Smooth muscle cell (in vitro differentiated cells): ENCODE data around the gene BST2. TPM values are rescaled to one million over a fixed set of nuclear protein-coding genes. Genes with fewer than 3 reads are reported as not detected.

Source experiments
- DNase-seq: peaks from one replicate; lab custom pipeline; 2025; ENCODE audit not compliant: unreplicated experiment; lab: John Stamatoyannopoulos, UW
- H2AFZ ChIP-seq: fragments of 200-600 bp; sonication (generic); 2 replicates; pipeline ENCODE4 v1.6.0; 2016; ENCODE audit warnings: antibody characterized with exemption, low read depth, mild to moderate bottlenecking
- H3F3A ChIP-seq: fragments of 200-600 bp; sonication (generic); 2 replicates; pipeline ENCODE4 v1.6.0; 2017; ENCODE audit warnings: antibody characterized with exemption, low read depth
- H3K27ac ChIP-seq: fragments of 200-600 bp; sonication (generic); 2 replicates; pipeline ENCODE4 v1.5.1; 2016; ENCODE audit warnings: low read depth, mild to moderate bottlenecking
- H3K27me3 ChIP-seq: fragments of 200-600 bp; sonication (generic); 2 replicates; pipeline ENCODE4 v1.6.1; 2016; ENCODE audit warnings: low read depth, mild to moderate bottlenecking
- H3K36me3 ChIP-seq: fragments of 200-600 bp; sonication (generic); 2 replicates; pipeline ENCODE4 v1.5.1; 2016; ENCODE audit warnings: low read depth
- H3K4me1 ChIP-seq: fragments of 200-600 bp; sonication (generic); 2 replicates; pipeline ENCODE4 v1.5.1; 2016; ENCODE audit warnings: low read depth
- H3K4me2 ChIP-seq: fragments of 200-600 bp; sonication (generic); 2 replicates; pipeline ENCODE4 v1.6.0; 2016; ENCODE audit warnings: mild to moderate bottlenecking
- H3K4me3 ChIP-seq: fragments of 200-600 bp; sonication (generic); 2 replicates; pipeline ENCODE4 v1.5.1; 2016; ENCODE audit warnings: mild to moderate bottlenecking
- H3K79me2 ChIP-seq: fragments of 200-600 bp; sonication (generic); 2 replicates; pipeline ENCODE4 v1.6.0; 2016; ENCODE audit warnings: low read depth, mild to moderate bottlenecking
- H3K9ac ChIP-seq: fragments of 200-600 bp; sonication (generic); 2 replicates; pipeline ENCODE4 v1.6.0; 2016; ENCODE audit warnings: low read depth
- H3K9me3 ChIP-seq: fragments of 200-600 bp; sonication (generic); replicated peaks from 2 replicates; pipeline ENCODE4 v1.5.1; 2016; ENCODE audit warnings: low read depth
- H4K20me1 ChIP-seq: fragments of 200-600 bp; sonication (generic); 2 replicates; pipeline ENCODE4 v1.6.0; 2016; ENCODE audit warnings: low read depth
- CTCF ChIP-seq: fragments of 200-600 bp; sonication (generic); IDR thresholded peaks from 2 replicates; pipeline ENCODE4 v1.5.1; 2017; ENCODE audit warnings: borderline replicate concordance, mild to moderate bottlenecking, antibody characterized with exemption; ENCODE audit not compliant: insufficient read depth, poor library complexity, severe bottlenecking
- WGBS: methylation state at CpG from one replicate; pipeline ENCODE4 v1.1.7; 2016; ENCODE audit warnings: low lambda C conversion rate; 5-methylcytosine and 5-hydroxymethylcytosine counted together
- polyA plus RNA-seq: library from polyadenylated mRNA; unstranded; fragments of >200 nt; fragmentation: Nextera tagmentation; extraction: Ambion mirVana; gene quantifications from 2 replicates; pipeline ENCODE4 v1.2.1, GENCODE V29; 2016
- total RNA-seq: library from RNA; depleted of rRNA; stranded (reverse); fragments of >200 nt; gene quantifications from 2 replicates; pipeline ENCODE4 v1.2.3, GENCODE V29; 2014

The BST2 gene
- total and polyA plus RNA-seq, 2 experiments from 2014 or later = 3.7 to 14.4 TPM

GRCh38 chr19:17450264-17451075 lies 45.0 kb upstream of the BST2 start:
- Histone ChIP-seq H3K27ac (peak overlapping the region; percentile 53), H2AFZ (no peak overlapping the region)

GRCh38 chr19:17448131-17448967 lies 42.9 kb upstream of the BST2 start, which contains the start of gene TMEM221:
Gene TMEM221 (minus strand): TSS chr19:17448668. CDS start chr19:17448462, 206 bp downstream.
- DNase-seq = peak; percentile 7
- Histone ChIP-seq H3K4me2 (peak within 1 kb of the TSS; percentile 95), H3K27ac (no peak within 1 kb of the TSS), H3K9ac (no peak within 1 kb of the TSS), H3K4me1 (no peaks in the 10 kb centered on the region), H3K27me3 (peaks cover 11% of the 10 kb centered on the region), H4K20me1 (no peaks in the 10 kb centered on the region), H3K4me3 (peak within 1 kb of the TSS; percentile 64), H3K9me3 (no peaks in the 10 kb centered on the region), H3K36me3 (no peaks in the 10 kb centered on the region), H2AFZ (no peak within 1 kb of the TSS), H3F3A (no peaks in the 10 kb centered on the region), H3K79me2 (no peaks in the 10 kb centered on the region)
- WGBS = 5% methylated on average over 61 of the region's 81 CpGs
- peak; percentile 61 for TF ChIP-seq CTCF

More at GRCh38 chr19:17450264-17451075, 45.0 kb upstream of the BST2 start:
- no peaks in the 10 kb centered on the region for H3K9me3 ChIP-seq
- no peak for TF ChIP-seq CTCF
- no peaks in the 10 kb centered on the region for H4K20me1 ChIP-seq
- DNase-seq = no peak
- peaks cover 32% of the 10 kb centered on the region for H3K27me3 ChIP-seq
- H3K4me2 ChIP-seq = no peak overlapping the region
- H3K36me3 ChIP-seq = no peaks in the 10 kb centered on the region
- H3K9ac ChIP-seq = no peak overlapping the region
- H3F3A ChIP-seq = no peaks in the 10 kb centered on the region
- H3K4me1 ChIP-seq = no peaks in the 10 kb centered on the region
- no peaks in the 10 kb centered on the region for H3K79me2 ChIP-seq
- H3K4me3 ChIP-seq = no peak overlapping the region
- 61% methylated on average over 8 of the region's 8 CpGs for WGBS

GRCh38 chr19:17447704-17448130 lies 42.3 kb upstream of the BST2 start:
- 95% methylated on average over 2 of the region's 5 CpGs for WGBS
- no peak for TF ChIP-seq CTCF
- H3K9ac ChIP-seq = no peak overlapping the region

More at GRCh38 chr19:17447704-17448130, 42.3 kb upstream of the BST2 start:
- Histone ChIP-seq H4K20me1 (no peaks in the 10 kb centered on the region), H3K9me3 (no peaks in the 10 kb centered on the region), H2AFZ (no peak overlapping the region), H3K79me2 (no peaks in the 10 kb centered on the region), H3F3A (no peaks in the 10 kb centered on the region), H3K36me3 (no peaks in the 10 kb centered on the region), H3K4me3 (peak overlapping the region; percentile 64), H3K27me3 (peaks cover 9% of the 10 kb centered on the region), H3K4me2 (peak overlapping the region; percentile 95), H3K4me1 (no peaks in the 10 kb centered on the region), H3K27ac (no peak overlapping the region)
- no peak for DNase-seq
